HEK293 (cell line): ENCODE measurements around the gene MPZL3.

Experiments used
- KLF9 ChIP-seq: fragments of 450-650 bp; formaldehyde crosslinking; IDR thresholded peaks from 2 replicates; pipeline ENCODE4 v1.5.1; 2016; ENCODE audit warnings: missing biosample characterization, missing genetic modification characterization, low read depth
- ZFHX2 ChIP-seq: fragments of 450-650 bp; formaldehyde crosslinking; conservative IDR thresholded peaks from 2 replicates; pipeline ENCODE4 v1.5.1; 2016; ENCODE audit warnings: missing biosample characterization, missing genetic modification characterization
- ZNF140 ChIP-seq: fragments of 450-650 bp; formaldehyde crosslinking; IDR thresholded peaks from 2 replicates; pipeline ENCODE4 v1.5.1; 2016; ENCODE audit warnings: missing biosample characterization, missing genetic modification characterization
- ZNF274 ChIP-seq, 2 experiments: fragments of 200-500 bp in 1 of 2; fragments of 450-650 bp in 1 of 2; sonication (Bioruptor generic) in 1 of 2; formaldehyde crosslinking in 1 of 2; IDR thresholded peaks; 2 replicates each; pipeline versions ENCODE4 v1.5.1 to v1.6.1; 2014 to 2016; ENCODE audit warnings: borderline replicate concordance in 1 of 2, inconsistent platforms in 1 of 2, low read length in 1 of 2, missing biosample characterization in 1 of 2, missing genetic modification characterization in 1 of 2
- ZNF768 ChIP-seq: fragments of 450-650 bp; formaldehyde crosslinking; IDR thresholded peaks from 2 replicates; pipeline ENCODE4 v1.5.1; 2018; ENCODE audit warnings: missing biosample characterization, mild to moderate bottlenecking, missing genetic modification characterization
- ZSCAN30 ChIP-seq: fragments of 450-650 bp; IDR thresholded peaks from 2 replicates; pipeline ENCODE4 v1.5.1; 2018; ENCODE audit warnings: missing biosample characterization, mild to moderate bottlenecking, missing genetic modification characterization, moderate library complexity
- TF ChIP-seq, protein P1 (sequence below): fragments of 450-650 bp; formaldehyde crosslinking; IDR thresholded peaks from 2 replicates; pipeline ENCODE4 v1.5.1; 2016; ENCODE audit warnings: missing biosample characterization, missing genetic modification characterization
- TF ChIP-seq, protein P2 (sequence below): fragments of 450-650 bp; formaldehyde crosslinking; IDR thresholded peaks from 2 replicates; pipeline ENCODE4 v1.5.1; 2016; ENCODE audit warnings: missing biosample characterization, missing genetic modification characterization
- TF ChIP-seq, protein P3 (sequence below): fragments of 450-650 bp; formaldehyde crosslinking; IDR thresholded peaks from 2 replicates; pipeline ENCODE4 v1.5.1; 2016; ENCODE audit warnings: missing biosample characterization, missing genetic modification characterization

DNA sequence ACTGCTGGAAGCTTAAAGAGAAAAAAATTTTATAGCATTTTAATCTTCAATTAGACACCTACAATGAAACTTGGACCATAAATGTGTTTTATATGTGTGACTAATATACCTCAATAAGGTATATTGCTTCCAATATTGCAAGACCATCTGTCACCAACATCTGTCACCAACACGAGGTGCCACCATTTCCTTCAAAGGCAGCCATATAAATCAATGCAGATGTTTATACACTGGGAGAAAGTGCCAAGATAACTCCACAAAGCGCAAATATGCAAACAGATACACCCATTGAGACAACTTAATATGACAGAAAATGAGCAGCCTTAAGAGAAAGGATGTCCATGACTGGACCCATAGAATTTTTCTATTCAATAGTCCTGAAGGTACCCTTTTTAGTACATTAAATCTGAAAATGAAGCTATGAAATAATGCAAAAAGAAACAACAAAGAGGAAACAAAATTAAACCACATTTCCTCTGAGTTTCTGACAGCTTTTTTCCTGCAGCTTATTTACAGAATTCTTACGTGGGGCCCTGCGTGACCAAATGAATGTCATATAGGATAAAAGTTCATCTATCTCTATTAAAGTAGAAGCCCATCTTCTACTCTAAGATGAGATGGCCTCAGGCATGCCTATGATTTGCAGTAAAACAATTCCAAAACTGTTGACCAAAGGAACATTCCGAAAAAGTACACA lies 12.5 kb downstream of the MPZL3 start:
- TF ChIP-seq, protein P1, sequence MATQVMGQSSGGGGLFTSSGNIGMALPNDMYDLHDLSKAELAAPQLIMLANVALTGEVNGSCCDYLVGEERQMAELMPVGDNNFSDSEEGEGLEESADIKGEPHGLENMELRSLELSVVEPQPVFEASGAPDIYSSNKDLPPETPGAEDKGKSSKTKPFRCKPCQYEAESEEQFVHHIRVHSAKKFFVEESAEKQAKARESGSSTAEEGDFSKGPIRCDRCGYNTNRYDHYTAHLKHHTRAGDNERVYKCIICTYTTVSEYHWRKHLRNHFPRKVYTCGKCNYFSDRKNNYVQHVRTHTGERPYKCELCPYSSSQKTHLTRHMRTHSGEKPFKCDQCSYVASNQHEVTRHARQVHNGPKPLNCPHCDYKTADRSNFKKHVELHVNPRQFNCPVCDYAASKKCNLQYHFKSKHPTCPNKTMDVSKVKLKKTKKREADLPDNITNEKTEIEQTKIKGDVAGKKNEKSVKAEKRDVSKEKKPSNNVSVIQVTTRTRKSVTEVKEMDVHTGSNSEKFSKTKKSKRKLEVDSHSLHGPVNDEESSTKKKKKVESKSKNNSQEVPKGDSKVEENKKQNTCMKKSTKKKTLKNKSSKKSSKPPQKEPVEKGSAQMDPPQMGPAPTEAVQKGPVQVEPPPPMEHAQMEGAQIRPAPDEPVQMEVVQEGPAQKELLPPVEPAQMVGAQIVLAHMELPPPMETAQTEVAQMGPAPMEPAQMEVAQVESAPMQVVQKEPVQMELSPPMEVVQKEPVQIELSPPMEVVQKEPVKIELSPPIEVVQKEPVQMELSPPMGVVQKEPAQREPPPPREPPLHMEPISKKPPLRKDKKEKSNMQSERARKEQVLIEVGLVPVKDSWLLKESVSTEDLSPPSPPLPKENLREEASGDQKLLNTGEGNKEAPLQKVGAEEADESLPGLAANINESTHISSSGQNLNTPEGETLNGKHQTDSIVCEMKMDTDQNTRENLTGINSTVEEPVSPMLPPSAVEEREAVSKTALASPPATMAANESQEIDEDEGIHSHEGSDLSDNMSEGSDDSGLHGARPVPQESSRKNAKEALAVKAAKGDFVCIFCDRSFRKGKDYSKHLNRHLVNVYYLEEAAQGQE (tag by site-specific recombination) = no peak
- TF ChIP-seq, protein P2, sequence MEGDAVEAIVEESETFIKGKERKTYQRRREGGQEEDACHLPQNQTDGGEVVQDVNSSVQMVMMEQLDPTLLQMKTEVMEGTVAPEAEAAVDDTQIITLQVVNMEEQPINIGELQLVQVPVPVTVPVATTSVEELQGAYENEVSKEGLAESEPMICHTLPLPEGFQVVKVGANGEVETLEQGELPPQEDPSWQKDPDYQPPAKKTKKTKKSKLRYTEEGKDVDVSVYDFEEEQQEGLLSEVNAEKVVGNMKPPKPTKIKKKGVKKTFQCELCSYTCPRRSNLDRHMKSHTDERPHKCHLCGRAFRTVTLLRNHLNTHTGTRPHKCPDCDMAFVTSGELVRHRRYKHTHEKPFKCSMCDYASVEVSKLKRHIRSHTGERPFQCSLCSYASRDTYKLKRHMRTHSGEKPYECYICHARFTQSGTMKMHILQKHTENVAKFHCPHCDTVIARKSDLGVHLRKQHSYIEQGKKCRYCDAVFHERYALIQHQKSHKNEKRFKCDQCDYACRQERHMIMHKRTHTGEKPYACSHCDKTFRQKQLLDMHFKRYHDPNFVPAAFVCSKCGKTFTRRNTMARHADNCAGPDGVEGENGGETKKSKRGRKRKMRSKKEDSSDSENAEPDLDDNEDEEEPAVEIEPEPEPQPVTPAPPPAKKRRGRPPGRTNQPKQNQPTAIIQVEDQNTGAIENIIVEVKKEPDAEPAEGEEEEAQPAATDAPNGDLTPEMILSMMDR (tag by site-specific recombination) = no peak
- no peak for TF ChIP-seq ZFHX2 (tag by site-specific recombination)
- TF ChIP-seq KLF9 = no peak
- no peak for TF ChIP-seq ZNF768
- no peak for TF ChIP-seq ZSCAN30 (tag by site-specific recombination)
- TF ChIP-seq, protein P3, sequence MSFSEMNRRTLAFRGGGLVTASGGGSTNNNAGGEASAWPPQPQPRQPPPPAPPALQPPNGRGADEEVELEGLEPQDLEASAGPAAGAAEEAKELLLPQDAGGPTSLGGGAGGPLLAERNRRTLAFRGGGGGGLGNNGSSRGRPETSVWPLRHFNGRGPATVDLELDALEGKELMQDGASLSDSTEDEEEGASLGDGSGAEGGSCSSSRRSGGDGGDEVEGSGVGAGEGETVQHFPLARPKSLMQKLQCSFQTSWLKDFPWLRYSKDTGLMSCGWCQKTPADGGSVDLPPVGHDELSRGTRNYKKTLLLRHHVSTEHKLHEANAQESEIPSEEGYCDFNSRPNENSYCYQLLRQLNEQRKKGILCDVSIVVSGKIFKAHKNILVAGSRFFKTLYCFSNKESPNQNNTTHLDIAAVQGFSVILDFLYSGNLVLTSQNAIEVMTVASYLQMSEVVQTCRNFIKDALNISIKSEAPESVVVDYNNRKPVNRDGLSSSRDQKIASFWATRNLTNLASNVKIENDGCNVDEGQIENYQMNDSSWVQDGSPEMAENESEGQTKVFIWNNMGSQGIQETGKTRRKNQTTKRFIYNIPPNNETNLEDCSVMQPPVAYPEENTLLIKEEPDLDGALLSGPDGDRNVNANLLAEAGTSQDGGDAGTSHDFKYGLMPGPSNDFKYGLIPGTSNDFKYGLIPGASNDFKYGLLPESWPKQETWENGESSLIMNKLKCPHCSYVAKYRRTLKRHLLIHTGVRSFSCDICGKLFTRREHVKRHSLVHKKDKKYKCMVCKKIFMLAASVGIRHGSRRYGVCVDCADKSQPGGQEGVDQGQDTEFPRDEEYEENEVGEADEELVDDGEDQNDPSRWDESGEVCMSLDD (tag by site-specific recombination) = no peak
- TF ChIP-seq ZNF274 (IDR thresholded peaks at IDR 0.05; ENCODE audit: low read length) = no peak
- no peak for TF ChIP-seq ZNF274 (tag by site-specific recombination; IDR thresholded peaks at IDR 0.05; ENCODE audit: borderline replicate concordance)
- no peak for TF ChIP-seq ZNF140
